Trophoblast cell (in vitro differentiated cells and primary cell): Measurements from ENCODE around the gene DNLZ.
A peak's percentile ranks its signal among the peaks of the same experiment; 100 is the strongest.

Experiments used
- DNase-seq, 2 donors: peaks; one replicate each; pipeline ENCODE4 v3.0.0-alpha.2; 2016
- H2AFZ ChIP-seq: 2 replicates; pipeline ENCODE4 v1.6.1; 2013; ENCODE audit warnings: low read length, moderate library complexity, mild to moderate bottlenecking; ENCODE audit not compliant: insufficient read depth, poor library complexity
- H2AK5ac ChIP-seq: 2 replicates; pipeline ENCODE4 v1.6.1; 2013; ENCODE audit warnings: mild to moderate bottlenecking, low read length
- H2BK120ac ChIP-seq: 2 replicates; pipeline ENCODE4 v1.6.1; 2013; ENCODE audit warnings: low read length, mild to moderate bottlenecking, moderate library complexity; ENCODE audit not compliant: insufficient read depth, poor library complexity
- H2BK12ac ChIP-seq: 2 replicates; pipeline ENCODE4 v1.6.1; 2013; ENCODE audit warnings: mild to moderate bottlenecking, low read length, moderate library complexity
- H2BK5ac ChIP-seq: 2 replicates; pipeline ENCODE4 v1.6.1; 2013; ENCODE audit warnings: low read length, low read depth, moderate library complexity, mild to moderate bottlenecking; ENCODE audit not compliant: poor library complexity
- H3K14ac ChIP-seq: 2 replicates; pipeline ENCODE4 v1.6.1; 2013; ENCODE audit warnings: mild to moderate bottlenecking, low read length
- H3K18ac ChIP-seq: 2 replicates; pipeline ENCODE4 v1.6.1; 2013; ENCODE audit warnings: mild to moderate bottlenecking, low read length
- H3K23ac ChIP-seq: 2 replicates; pipeline ENCODE4 v1.6.1; 2013; ENCODE audit warnings: low read length
- H3K27ac ChIP-seq: 2 replicates; pipeline ENCODE4 v1.5.1; 2013; ENCODE audit warnings: low read depth, mild to moderate bottlenecking, inconsistent platforms, low read length, moderate library complexity
- H3K27me3 ChIP-seq: 2 replicates; pipeline ENCODE4 v1.6.1; 2013; ENCODE audit warnings: inconsistent platforms, mild to moderate bottlenecking, low read length, moderate library complexity; ENCODE audit not compliant: insufficient read depth
- H3K36me3 ChIP-seq, 2 experiments: 1 replicate in 1 of 2; 2 replicates in 1 of 2; pipeline ENCODE4 v1.6.1; 2013; ENCODE audit warnings: low read length in 2 of 2, mild to moderate bottlenecking in 2 of 2, moderate library complexity in 1 of 2; ENCODE audit not compliant: insufficient read depth in 2 of 2, control insufficient read depth in 1 of 2
- H3K4ac ChIP-seq: 2 replicates; pipeline ENCODE4 v1.6.1; 2013; ENCODE audit warnings: low read depth, mild to moderate bottlenecking, low read length, moderate library complexity
- H3K4me1 ChIP-seq, 2 experiments: 1 replicate in 1 of 2; 2 replicates in 1 of 2; pipeline ENCODE4 v1.6.1; 2013; ENCODE audit warnings: low read length in 2 of 2, mild to moderate bottlenecking in 2 of 2, moderate library complexity in 1 of 2; ENCODE audit not compliant: insufficient read depth in 2 of 2, control insufficient read depth in 1 of 2
- H3K4me2 ChIP-seq: 2 replicates; pipeline ENCODE4 v1.6.1; 2013; ENCODE audit warnings: inconsistent platforms, mild to moderate bottlenecking, low read length, moderate library complexity
- H3K4me3 ChIP-seq: 2 replicates; pipeline ENCODE4 v1.5.1; 2013; ENCODE audit warnings: mild to moderate bottlenecking, low read depth, low read length, inconsistent platforms
- H3K79me1 ChIP-seq: one replicate; pipeline ENCODE4 v1.6.1; 2013; ENCODE audit warnings: low read length
- H3K79me2 ChIP-seq: 2 replicates; pipeline ENCODE4 v1.6.1; 2013; ENCODE audit warnings: low read length, mild to moderate bottlenecking; ENCODE audit not compliant: control insufficient read depth, insufficient read depth, poor library complexity
- H3K9ac ChIP-seq: 2 replicates; pipeline ENCODE4 v1.6.1; 2013; ENCODE audit warnings: mild to moderate bottlenecking, low read length
- H3K9me3 ChIP-seq: 2 replicates; pipeline ENCODE4 v1.6.1; 2013; ENCODE audit warnings: low read depth, mild to moderate bottlenecking, control low read depth, inconsistent platforms, low read length; ENCODE audit not compliant: insufficient read depth
- H4K12ac ChIP-seq: 2 replicates; pipeline ENCODE4 v1.6.1; 2013; ENCODE audit warnings: low read depth, mild to moderate bottlenecking, low read length, moderate library complexity
- H4K8ac ChIP-seq: 2 replicates; pipeline ENCODE4 v1.6.1; 2013; ENCODE audit warnings: low read depth, mild to moderate bottlenecking, low read length, moderate library complexity
- H4K91ac ChIP-seq: one replicate; pipeline ENCODE4 v1.6.1; 2013; ENCODE audit warnings: low read depth, mild to moderate bottlenecking, low read length, moderate library complexity
- WGBS: extraction: QIAGEN DNeasy Blood & Tissue Kit; methylation state at CpG from one replicate; pipeline ENCODE4 v1.1.7; 2013; ENCODE audit warnings: missing lambda C conversion rate; ENCODE audit not compliant: insufficient read length, insufficient coverage; ENCODE audit errors: extremely low coverage; 5-methylcytosine and 5-hydroxymethylcytosine counted together

The DNLZ gene

GRCh38 chr9:136402067-136402466, 38.5 kb upstream of the DNLZ start:
- Histone ChIP-seq H4K91ac (no peak overlapping the region), H2BK120ac (no peak overlapping the region), H3K4me2 (no peak overlapping the region), H3K23ac (no peak overlapping the region), H3K14ac (no peak overlapping the region), H3K9me3 (no peaks in the 10 kb centered on the region), H4K8ac (no peak overlapping the region), H3K36me3 (peaks cover 43 to 47% of the 10 kb centered on the region in 2 experiments), H3K79me1 (peaks cover 5% of the 10 kb centered on the region), H3K4ac (no peak overlapping the region), H2AK5ac (no peak overlapping the region), H2AFZ (no peak overlapping the region), H3K27ac (peak overlapping the region; percentile 3), H3K4me1 (peaks cover 16 to 30% of the 10 kb centered on the region in 2 experiments), H3K27me3 (no peaks in the 10 kb centered on the region), H2BK5ac (no peak overlapping the region), H3K79me2 (peaks cover 9% of the 10 kb centered on the region), H3K18ac (no peak overlapping the region), H3K4me3 (no peak overlapping the region), H4K12ac (peak overlapping the region; percentile 5), H3K9ac (no peak overlapping the region), H2BK12ac (no peak overlapping the region)
- DNase-seq, result peak in 1 of 2 donors; percentile 18
- WGBS, result no CpG with 5 or more reads among the region's 13 CpGs

- H3K27ac ChIP-seq, result peak overlapping the region; percentile 74
- peak overlapping the region; percentile 37 for H2BK12ac ChIP-seq
- H3K4ac ChIP-seq, result no peak overlapping the region
- no peak overlapping the region for H2AFZ ChIP-seq
- no CpG with 5 or more reads among the region's 18 CpGs for WGBS
- H3K79me1 ChIP-seq, result peaks cover 5% of the 10 kb centered on the region
- H3K9me3 ChIP-seq, result no peaks in the 10 kb centered on the region
- no peak overlapping the region for H2BK120ac ChIP-seq
- H3K27me3 ChIP-seq, result no peaks in the 10 kb centered on the region
- H3K4me1 ChIP-seq, result peaks cover 16 to 30% of the 10 kb centered on the region in 2 experiments
- H3K36me3 ChIP-seq, result peaks cover 45 to 48% of the 10 kb centered on the region in 2 experiments
- no peak overlapping the region for H3K4me2 ChIP-seq
- no peak overlapping the region for H3K4me3 ChIP-seq
- H4K8ac ChIP-seq, result peak overlapping the region; percentile 20
- H3K9ac ChIP-seq, result no peak overlapping the region
- no peak overlapping the region for H2AK5ac ChIP-seq
- peak; percentile 75 to 82 for DNase-seq
- H3K79me2 ChIP-seq, result peaks cover 9% of the 10 kb centered on the region
- H4K12ac ChIP-seq, result no peak overlapping the region
- peak overlapping the region; percentile 16 for H3K14ac ChIP-seq
- no peak overlapping the region for H4K91ac ChIP-seq
- H2BK5ac ChIP-seq, result no peak overlapping the region
- no peak overlapping the region for H3K23ac ChIP-seq
- H3K18ac ChIP-seq, result no peak overlapping the region
Observed at GRCh38 chr9:136401173-136401922, 37.8 kb upstream of the DNLZ start.

- Histone ChIP-seq H4K12ac (peak within 1 kb of the TSS; percentile 89), H3K79me2 (peaks cover 9% of the 10 kb centered on the region), H2BK120ac (peak within 1 kb of the TSS; percentile 37), H3K18ac (peak within 1 kb of the TSS; percentile 51), H3K9me3 (no peaks in the 10 kb centered on the region), H3K4ac (peak within 1 kb of the TSS; percentile 80), H3K9ac (peak within 1 kb of the TSS; percentile 89), H3K4me1 (peaks cover 16 to 30% of the 10 kb centered on the region in 2 experiments), H2AFZ (peak within 1 kb of the TSS; percentile 68), H4K91ac (peak within 1 kb of the TSS; percentile 49), H3K27me3 (no peaks in the 10 kb centered on the region), H2BK12ac (peak within 1 kb of the TSS; percentile 53), H2AK5ac (peak within 1 kb of the TSS; percentile 60), H3K14ac (peak within 1 kb of the TSS; percentile 70), H3K4me3 (peak within 1 kb of the TSS; percentile 86), H3K79me1 (peaks cover 5% of the 10 kb centered on the region), H4K8ac (peak within 1 kb of the TSS; percentile 95), H3K4me2 (peak within 1 kb of the TSS; percentile 99), H3K23ac (peak within 1 kb of the TSS; percentile 20), H3K36me3 (peaks cover 49 to 53% of the 10 kb centered on the region in 2 experiments), H3K27ac (peak within 1 kb of the TSS; percentile 74), H2BK5ac (no peak within 1 kb of the TSS)
- DNase-seq, result peak; percentile 90 to 96
- no CpG with 5 or more reads among the region's 71 CpGs for WGBS
Observed at GRCh38 chr9:136400038-136400834, 36.7 kb upstream of the DNLZ start, which contains the start of gene SNAPC4. TSS of gene SNAPC4 (minus strand) at chr9:136400170. CDS start at chr9:136398428, 1,742 bp downstream.

GRCh38 chr9:136399176-136400037, 35.9 kb upstream of the DNLZ start:
- Histone ChIP-seq H4K8ac (peak overlapping the region; percentile 80), H3K9ac (peak overlapping the region; percentile 89), H2BK120ac (peak overlapping the region; percentile 37)

More at GRCh38 chr9:136399176-136400037, 35.9 kb upstream of the DNLZ start:
- peak overlapping the region; percentile 99 for H3K4me2 ChIP-seq
- peak overlapping the region; percentile 20 for H3K23ac ChIP-seq
- H4K91ac ChIP-seq, result peak overlapping the region; percentile 49
- H3K79me2 ChIP-seq, result peaks cover 9% of the 10 kb centered on the region
- H3K9me3 ChIP-seq, result no peaks in the 10 kb centered on the region
- H3K27ac ChIP-seq, result no peak overlapping the region
- H3K4me1 ChIP-seq, result peaks cover 16 to 30% of the 10 kb centered on the region in 2 experiments
- peak; percentile 21 to 32 for DNase-seq
- peak overlapping the region; percentile 80 for H3K4ac ChIP-seq
- peak overlapping the region; percentile 86 for H3K4me3 ChIP-seq
- no CpG with 5 or more reads among the region's 67 CpGs for WGBS
- H2AK5ac ChIP-seq, result peak overlapping the region; percentile 58
- peak overlapping the region; percentile 64 for H4K12ac ChIP-seq
- peaks cover 49 to 55% of the 10 kb centered on the region in 2 experiments for H3K36me3 ChIP-seq
- H3K27me3 ChIP-seq, result no peaks in the 10 kb centered on the region
- H2BK12ac ChIP-seq, result no peak overlapping the region
- peak overlapping the region; percentile 70 for H3K14ac ChIP-seq
- peak overlapping the region; percentile 62 for H2AFZ ChIP-seq
- H2BK5ac ChIP-seq, result no peak overlapping the region
- peaks cover 5% of the 10 kb centered on the region for H3K79me1 ChIP-seq
- peak overlapping the region; percentile 51 for H3K18ac ChIP-seq
